Endodermal cell (in vitro differentiated cells): ENCODE data around the gene LRSAM1. TPM values are rescaled to one million over a fixed set of nuclear protein-coding genes. Genes with fewer than 3 reads are reported as not detected.

Experiments
- DNase-seq: peaks from one replicate; pipeline ENCODE4 v3.0.0-alpha.2; 2017
- H3K27ac ChIP-seq: 2 replicates; pipeline ENCODE4 v1.5.1; 2013; ENCODE audit warnings: mild to moderate bottlenecking, low read depth, low read length, moderate library complexity
- H3K27me3 ChIP-seq: 2 replicates; pipeline ENCODE4 v1.6.1; 2013; ENCODE audit warnings: mild to moderate bottlenecking, low read length, moderate library complexity; ENCODE audit not compliant: insufficient read depth, control insufficient read depth, poor library complexity, severe bottlenecking
- H3K36me3 ChIP-seq: 2 replicates; pipeline ENCODE4 v1.7.0; 2013; ENCODE audit warnings: mild to moderate bottlenecking, low read length, moderate library complexity; ENCODE audit not compliant: control insufficient read depth, insufficient read depth
- H3K4me1 ChIP-seq: one replicate; pipeline ENCODE4 v1.7.0; 2013; ENCODE audit warnings: low read length; ENCODE audit not compliant: control insufficient read depth, insufficient read depth
- H3K4me3 ChIP-seq: 2 replicates; pipeline ENCODE4 v1.5.1; 2013; ENCODE audit warnings: mild to moderate bottlenecking, low read length, moderate library complexity
- H3K9ac ChIP-seq: 2 replicates; pipeline ENCODE4 v1.6.1; 2013; ENCODE audit warnings: mild to moderate bottlenecking, low read length, moderate library complexity; ENCODE audit not compliant: poor library complexity, severe bottlenecking; ENCODE audit errors: extremely low read depth
- H3K9me3 ChIP-seq: 2 replicates; pipeline ENCODE4 v1.6.1; 2013; ENCODE audit warnings: mild to moderate bottlenecking, low read length, moderate library complexity; ENCODE audit not compliant: control insufficient read depth
- H3K27ac Mint-ChIP-seq: 2 replicates; pipeline ENCODE4 v1.8.0; 2020; ENCODE audit warnings: mixed read lengths
- H3K27me3 Mint-ChIP-seq: 2 replicates; pipeline ENCODE4 v1.8.0; 2021; ENCODE audit warnings: mild to moderate bottlenecking, mixed read lengths; ENCODE audit not compliant: insufficient read depth
- H3K36me3 Mint-ChIP-seq: 2 replicates; pipeline ENCODE4 v1.8.0; 2020; ENCODE audit warnings: low read depth, mixed read lengths
- H3K4me1 Mint-ChIP-seq: 2 replicates; pipeline ENCODE4 v1.8.0; 2020; ENCODE audit warnings: mixed read lengths
- H3K4me3 Mint-ChIP-seq: 2 replicates; pipeline ENCODE4 v1.8.0; 2020; ENCODE audit warnings: mild to moderate bottlenecking, moderate library complexity, mixed read lengths
- H3K9me3 Mint-ChIP-seq: 2 replicates; pipeline ENCODE4 v1.8.0; 2020; ENCODE audit warnings: mild to moderate bottlenecking, mixed read lengths
- WGBS, 2 experiments: methylation state at CpG; one replicate each; pipeline versions ENCODE4 v1.1.5 to v1.1.7; 2013; ENCODE audit warnings: missing lambda C conversion rate in 2 of 2, mixed read lengths in 1 of 2; ENCODE audit not compliant: insufficient coverage in 1 of 2, insufficient read length in 1 of 2; 5-methylcytosine and 5-hydroxymethylcytosine counted together
- total RNA-seq, 2 donors: library from RNA; stranded (reverse); fragmentation: NEBNext Ultra II Directional in 1 of 2; extraction: Animal tissue kit (Norgen Biotek cat#: 25700) in 1 of 2; gene quantifications; 2 replicates in 1 of 2; 3 replicates in 1 of 2; pipeline ENCODE4 v1.2.1, GENCODE V29; 2021
- TF ChIP-seq, protein P1 (sequence below): fragments of 200-600 bp; sonication (generic); conservative IDR thresholded peaks from 2 replicates; pipeline ENCODE4 v1.5.0; 2021; ENCODE audit warnings: antibody characterized with exemption, mild to moderate bottlenecking

Gene LRSAM1
- total RNA-seq, 2 donors from 2014 or later = 18.4 to 19.8 TPM

DNA sequence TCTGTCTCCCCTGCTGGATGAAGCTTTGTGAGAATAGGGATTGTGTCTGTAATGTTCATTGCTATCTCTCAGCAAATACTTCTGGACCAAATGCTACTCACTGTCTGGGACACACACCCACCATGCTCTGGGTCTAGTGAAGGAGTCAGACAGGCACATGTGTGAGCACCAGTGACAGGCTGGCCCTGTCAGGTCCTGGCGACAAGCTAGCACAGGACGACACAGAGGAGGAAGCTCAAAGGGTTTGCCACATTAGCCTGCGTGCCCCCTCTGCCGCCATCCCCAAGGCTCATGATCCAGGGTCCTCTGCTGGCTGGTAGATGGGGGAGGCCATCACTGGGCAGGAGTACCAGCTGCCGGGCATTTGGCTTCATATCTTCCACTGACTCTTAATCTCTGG lies 23.3 kb downstream of the LRSAM1 start:
- Mint-ChIP-seq H3K9me3 (no peaks in the 10 kb centered on the region), H3K27me3 (no peaks in the 10 kb centered on the region), H3K4me3 (no peak overlapping the region), H3K36me3 (peaks cover 22% of the 10 kb centered on the region), H3K27ac (no peak overlapping the region), H3K4me1 (no peaks in the 10 kb centered on the region)
- no peak for DNase-seq
- Histone ChIP-seq H3K4me3 (no peak overlapping the region), H3K27ac (no peak overlapping the region), H3K27me3 (no peaks in the 10 kb centered on the region), H3K4me1 (no peaks in the 10 kb centered on the region), H3K9ac (no peak overlapping the region), H3K9me3 (no peaks in the 10 kb centered on the region), H3K36me3 (peaks cover 16% of the 10 kb centered on the region)
- TF ChIP-seq, protein P1, sequence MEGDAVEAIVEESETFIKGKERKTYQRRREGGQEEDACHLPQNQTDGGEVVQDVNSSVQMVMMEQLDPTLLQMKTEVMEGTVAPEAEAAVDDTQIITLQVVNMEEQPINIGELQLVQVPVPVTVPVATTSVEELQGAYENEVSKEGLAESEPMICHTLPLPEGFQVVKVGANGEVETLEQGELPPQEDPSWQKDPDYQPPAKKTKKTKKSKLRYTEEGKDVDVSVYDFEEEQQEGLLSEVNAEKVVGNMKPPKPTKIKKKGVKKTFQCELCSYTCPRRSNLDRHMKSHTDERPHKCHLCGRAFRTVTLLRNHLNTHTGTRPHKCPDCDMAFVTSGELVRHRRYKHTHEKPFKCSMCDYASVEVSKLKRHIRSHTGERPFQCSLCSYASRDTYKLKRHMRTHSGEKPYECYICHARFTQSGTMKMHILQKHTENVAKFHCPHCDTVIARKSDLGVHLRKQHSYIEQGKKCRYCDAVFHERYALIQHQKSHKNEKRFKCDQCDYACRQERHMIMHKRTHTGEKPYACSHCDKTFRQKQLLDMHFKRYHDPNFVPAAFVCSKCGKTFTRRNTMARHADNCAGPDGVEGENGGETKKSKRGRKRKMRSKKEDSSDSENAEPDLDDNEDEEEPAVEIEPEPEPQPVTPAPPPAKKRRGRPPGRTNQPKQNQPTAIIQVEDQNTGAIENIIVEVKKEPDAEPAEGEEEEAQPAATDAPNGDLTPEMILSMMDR = no peak
- WGBS, 2 experiments = 92 to 100% methylated on average over 2 to 5 of the region's 5 CpGs

DNA sequence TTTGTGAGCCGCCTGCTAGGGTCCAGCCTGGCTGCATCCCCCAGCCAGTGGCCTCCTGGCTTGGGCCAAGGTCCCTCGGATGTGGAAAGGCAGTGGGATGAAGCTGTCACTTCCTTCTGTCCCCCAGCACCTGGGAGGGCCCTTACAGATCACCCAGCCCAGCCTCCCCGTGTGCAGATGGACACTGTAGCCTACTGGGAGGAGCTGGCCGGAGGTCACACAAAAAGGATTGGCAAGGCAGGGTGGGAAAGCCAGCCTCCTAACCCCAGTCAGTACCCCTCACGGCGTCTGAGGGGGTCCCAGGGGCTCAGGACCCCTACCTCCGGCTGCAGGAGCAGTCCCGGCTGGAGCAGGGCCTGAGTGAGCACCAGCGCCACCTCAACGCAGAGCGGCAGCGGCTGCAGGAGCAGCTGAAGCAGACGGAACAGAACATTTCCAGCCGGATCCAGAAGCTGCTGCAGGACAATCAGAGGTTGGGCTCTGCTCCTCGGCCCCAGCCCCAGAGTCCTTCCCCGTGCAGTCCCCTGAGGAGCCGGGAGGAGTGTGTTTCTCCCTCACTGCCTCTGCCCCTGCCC lies 28.3 kb downstream of the LRSAM1 start:
- 85 to 90% methylated on average over 14 to 17 of the region's 17 CpGs for WGBS, 2 experiments
- TF ChIP-seq, protein P1 = no peak
- Histone ChIP-seq H3K27me3 (no peaks in the 10 kb centered on the region), H3K9ac (no peak overlapping the region), H3K4me1 (no peaks in the 10 kb centered on the region), H3K4me3 (no peak overlapping the region), H3K36me3 (peaks cover 37% of the 10 kb centered on the region), H3K27ac (no peak overlapping the region), H3K9me3 (no peaks in the 10 kb centered on the region)
- Mint-ChIP-seq H3K27me3 (no peaks in the 10 kb centered on the region), H3K4me3 (no peak overlapping the region), H3K4me1 (no peaks in the 10 kb centered on the region), H3K27ac (no peak overlapping the region), H3K9me3 (no peaks in the 10 kb centered on the region), H3K36me3 (peaks cover 29% of the 10 kb centered on the region)
- no peak for DNase-seq

DNA sequence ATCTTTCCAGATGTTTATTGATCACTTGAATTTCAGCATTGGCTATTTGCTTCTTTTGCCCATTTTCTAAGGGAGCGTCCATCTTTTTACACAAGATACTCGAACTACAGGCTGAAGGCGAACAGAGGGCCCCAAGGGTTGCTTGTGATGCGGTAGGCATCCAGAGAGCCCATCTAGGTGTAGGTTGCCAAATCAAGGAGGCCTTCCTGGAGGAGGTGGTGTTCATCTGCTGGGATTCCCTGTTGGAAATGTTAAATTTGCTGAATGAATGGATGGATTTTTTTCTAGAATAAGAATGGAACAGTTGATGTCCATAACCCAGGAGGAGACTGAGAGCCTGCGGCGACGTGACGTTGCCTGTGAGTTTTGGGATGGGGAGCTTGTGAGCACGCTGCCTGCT lies 31.4 kb downstream of the LRSAM1 start:
- no peak overlapping the region for H3K27ac ChIP-seq
- H3K36me3 Mint-ChIP-seq = peaks cover 41% of the 10 kb centered on the region
- no peaks in the 10 kb centered on the region for H3K27me3 Mint-ChIP-seq
- H3K9ac ChIP-seq = no peak overlapping the region
- H3K27ac Mint-ChIP-seq = no peak overlapping the region
- no peaks in the 10 kb centered on the region for H3K27me3 ChIP-seq
- peaks cover 39% of the 10 kb centered on the region for H3K36me3 ChIP-seq
- TF ChIP-seq, protein P1 = no peak
- H3K9me3 ChIP-seq = no peaks in the 10 kb centered on the region
- 95 to 96% methylated on average over 8 to 9 of the region's 9 CpGs for WGBS, 2 experiments
- H3K9me3 Mint-ChIP-seq = no peaks in the 10 kb centered on the region
- no peak for DNase-seq
- no peaks in the 10 kb centered on the region for H3K4me1 Mint-ChIP-seq
- no peak overlapping the region for H3K4me3 ChIP-seq
- no peaks in the 10 kb centered on the region for H3K4me1 ChIP-seq
- no peak overlapping the region for H3K4me3 Mint-ChIP-seq
